ENCODE measurements around the gene PPP2R5D. TPM values are rescaled to one million over a fixed set of nuclear protein-coding genes. Genes with fewer than 3 reads are reported as not detected.

PPP2R5D gene
- total and polyA plus RNA-seq, 9 of the 15 experiments (the other 6 are each of a cell fraction or from before 2014, with no cell fraction given): 1.3 to 96.1 (median 38.4) TPM

GRCh38 chr6:42970871-42971612, 13.3 kb upstream of the PPP2R5D start (continued):
- peak; percentile 70 for TF ChIP-seq ZNF592 (IDR thresholded peaks at IDR 0.05)

GRCh38 chr6:42971746-42972327, 12.5 kb upstream of the PPP2R5D start:
- POLR2A ChIA-PET: interaction anchor here (0.6 to 1.2 kb wide), 12 partner anchors 8 to 125 kb away, joined by 3 to 6 read pairs (median 3); partner anchors contain the start of genes CUL7 and PPP2R5D
- Histone ChIP-seq H3K9me1 (ENCODE audit: control insufficient read depth, insufficient read depth, low read length) (no peaks in the 10 kb centered on the region), H3K27ac (ENCODE audit: extremely low read depth, low read depth, low read length) (peak overlapping the region; percentile 74), H3K4me3 (no peak overlapping the region), H3K36me3 (ENCODE audit: control insufficient read depth, insufficient read depth, low read length) (peaks cover 55% of the 10 kb centered on the region), H3K9me3 (replicated peaks; ENCODE audit: control insufficient read depth, insufficient read depth, low read depth, low read length) (no peaks in the 10 kb centered on the region), H2AFZ (ENCODE audit: low read depth, low read length) (peak overlapping the region; percentile 52), H3K79me2 (ENCODE audit: control insufficient read depth, insufficient read depth, low read length) (peaks cover 19% of the 10 kb centered on the region), H3K9ac (ENCODE audit: insufficient read depth in 1 of 2, low read depth in 2 of 2, low read length in 2 of 2) (peak overlapping the region; percentile 10 to 33; a peak in 2 of 4 replicates), H4K20me1 (replicated peaks; ENCODE audit: control insufficient read depth, insufficient read depth, low read length) (no peaks in the 10 kb centered on the region), H3K4me2 (ENCODE audit: insufficient read depth, low read length) (no peak overlapping the region), H3K4me1 (replicated peaks in 1 of 2; ENCODE audit: control insufficient read depth in 2 of 2, insufficient read depth in 2 of 2, low read length in 2 of 2) (peaks cover 14 to 36% of the 10 kb centered on the region in 2 experiments), H3K27me3 (ENCODE audit: control insufficient read depth in 2 of 2, insufficient read depth in 2 of 2, low read length in 2 of 2) (no peaks in the 10 kb centered on the region)
- DNase-seq (ENCODE audit: extremely low read depth in 1 of 4, low spot score in 3 of 4) (no peak), ATAC-seq (no peak), FAIRE-seq (no peak)
- WGBS (ENCODE audit: insufficient coverage, low coverage, missing lambda C conversion rate): 51% methylated on average over 3 of the region's 3 CpGs
- CTCF ChIA-PET (ENCODE audit: low intra/inter-chr PET ratio): no interaction called here
- 0 out of 2 replicates have a peak, but pooled peaks have one; percentile 16 for TF ChIP-seq MBD2 (IDR thresholded peaks at IDR 0.05; ENCODE audit: borderline replicate concordance, low read depth)
- TF ChIP-seq EP300 (IDR thresholded peaks at IDR 0.05; ENCODE audit: low read length): no peak
- in situ Hi-C loops (cut with MboI): no loop called here
- BruUV-seq (replicated peaks): no TSS peak
- intact Hi-C loops (cut with micrococcal nuclease): no loop called here

Data from K562 (cell line).